Upper lobe of left lung (tissue), 4 donors: ENCODE measurements around the gene ATF6.

Source experiments
- POLR2A ChIP-seq, 4 donors: fragments of 450-650 bp; IDR thresholded peaks; one replicate each; pipeline ENCODE4 v1.5.1; 2016 to 2017; ENCODE audit warnings: antibody characterized with exemption in 4 of 4, mild to moderate bottlenecking in 2 of 4
- POLR2AphosphoS5 ChIP-seq, 2 donors: sonication (generic); formaldehyde crosslinking; IDR thresholded peaks; one replicate each; pipeline ENCODE4 v1.5.1; 2017; ENCODE audit warnings: antibody characterized with exemption in 2 of 2
- TF ChIP-seq, protein P1 (sequence below), 6 experiments: fragments of 450-650 bp in 4 of 6; fragments of 200-600 bp in 2 of 6; sonication (generic) in 2 of 6; IDR thresholded peaks; one replicate each; pipeline ENCODE4 v1.5.1; 2016 to 2019; ENCODE audit warnings: antibody characterized with exemption in 6 of 6

DNA sequence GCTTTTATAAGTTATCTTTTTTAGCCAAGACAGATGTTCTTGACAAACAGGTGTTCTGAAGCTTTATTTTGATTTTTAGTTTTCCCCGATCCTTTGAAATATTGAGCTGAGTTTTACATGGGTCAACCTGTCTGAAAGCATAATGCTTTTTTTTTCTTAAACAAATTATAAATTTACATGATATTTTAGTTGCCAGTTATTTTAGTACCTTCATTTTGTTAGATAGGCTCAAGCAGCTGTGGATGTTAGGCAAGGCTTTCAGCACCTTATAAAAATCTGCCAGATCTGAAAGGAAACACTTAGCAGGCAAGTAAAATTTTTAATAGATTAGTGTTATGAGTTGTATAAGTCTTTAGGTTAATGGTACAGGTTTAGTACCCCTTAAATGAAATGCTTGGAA lies 33.7 kb downstream of the ATF6 start:
- TF ChIP-seq POLR2A (IDR thresholded peaks at IDR 0.05), result no peak
- TF ChIP-seq, protein P1, sequence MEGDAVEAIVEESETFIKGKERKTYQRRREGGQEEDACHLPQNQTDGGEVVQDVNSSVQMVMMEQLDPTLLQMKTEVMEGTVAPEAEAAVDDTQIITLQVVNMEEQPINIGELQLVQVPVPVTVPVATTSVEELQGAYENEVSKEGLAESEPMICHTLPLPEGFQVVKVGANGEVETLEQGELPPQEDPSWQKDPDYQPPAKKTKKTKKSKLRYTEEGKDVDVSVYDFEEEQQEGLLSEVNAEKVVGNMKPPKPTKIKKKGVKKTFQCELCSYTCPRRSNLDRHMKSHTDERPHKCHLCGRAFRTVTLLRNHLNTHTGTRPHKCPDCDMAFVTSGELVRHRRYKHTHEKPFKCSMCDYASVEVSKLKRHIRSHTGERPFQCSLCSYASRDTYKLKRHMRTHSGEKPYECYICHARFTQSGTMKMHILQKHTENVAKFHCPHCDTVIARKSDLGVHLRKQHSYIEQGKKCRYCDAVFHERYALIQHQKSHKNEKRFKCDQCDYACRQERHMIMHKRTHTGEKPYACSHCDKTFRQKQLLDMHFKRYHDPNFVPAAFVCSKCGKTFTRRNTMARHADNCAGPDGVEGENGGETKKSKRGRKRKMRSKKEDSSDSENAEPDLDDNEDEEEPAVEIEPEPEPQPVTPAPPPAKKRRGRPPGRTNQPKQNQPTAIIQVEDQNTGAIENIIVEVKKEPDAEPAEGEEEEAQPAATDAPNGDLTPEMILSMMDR (IDR thresholded peaks at IDR 0.05), result no peak
- TF ChIP-seq POLR2AphosphoS5 (IDR thresholded peaks at IDR 0.05), result no peak
